ENCODE measurements around the gene HHATL. TPM values are rescaled to one million over a fixed set of nuclear protein-coding genes. Genes with fewer than 3 reads are reported as not detected.

Gene HHATL
- total RNA-seq, 1 donor from 2014 or later: not detected

GRCh38 chr3:42655331-42655888, 47.2 kb downstream of the HHATL start:
- DNase-seq (ENCODE audit: low read depth) (no peak), FAIRE-seq (peak; percentile 47)
- peaks cover 10% of the 10 kb centered on the region for H3K36me3 ChIP-seq (ENCODE audit: control insufficient read depth, insufficient read depth, low read length)
- peak overlapping the region; percentile 75 for H3K4me3 ChIP-seq (ENCODE audit: low read depth, low read length)
- TF ChIP-seq CTCF (IDR thresholded peaks at IDR 0.05; ENCODE audit: insufficient read depth, low read length, severe bottlenecking): no peak
- no peaks in the 10 kb centered on the region for H3K27me3 ChIP-seq (ENCODE audit: control insufficient read depth, insufficient read depth, low read length)

GRCh38 chr3:42654331-42655201, 48.0 kb downstream of the HHATL start:
- peak overlapping the region; percentile 75 for H3K4me3 ChIP-seq (ENCODE audit: low read depth, low read length)
- DNase-seq (ENCODE audit: low read depth) (no peak), FAIRE-seq (no peak)
- H3K27me3 ChIP-seq (ENCODE audit: control insufficient read depth, insufficient read depth, low read length): no peaks in the 10 kb centered on the region
- TF ChIP-seq CTCF (IDR thresholded peaks at IDR 0.05; ENCODE audit: insufficient read depth, low read length, severe bottlenecking): no peak
- H3K36me3 ChIP-seq (ENCODE audit: control insufficient read depth, insufficient read depth, low read length): peaks cover 8% of the 10 kb centered on the region

GRCh38 chr3:42653560-42654330, 48.9 kb downstream of the HHATL start, which contains the start of gene ZBTB47:
Gene ZBTB47 (plus strand): TSS chr3:42653697. CDS start chr3:42658356, 4,659 bp downstream.
- H3K36me3 ChIP-seq (ENCODE audit: control insufficient read depth, insufficient read depth, low read length): peaks cover 7% of the 10 kb centered on the region
- H3K4me3 ChIP-seq (ENCODE audit: low read depth, low read length): peak within 1 kb of the TSS; percentile 75
- TF ChIP-seq CTCF (IDR thresholded peaks at IDR 0.05; ENCODE audit: insufficient read depth, low read length, severe bottlenecking): no peak
- FAIRE-seq: no peak
- no peaks in the 10 kb centered on the region for H3K27me3 ChIP-seq (ENCODE audit: control insufficient read depth, insufficient read depth, low read length)
- no peak for DNase-seq (ENCODE audit: low read depth)

- no peak for TF ChIP-seq CTCF (IDR thresholded peaks at IDR 0.05; ENCODE audit: insufficient read depth, low read length, severe bottlenecking)
- peak overlapping the region; percentile 75 for H3K4me3 ChIP-seq (ENCODE audit: low read depth, low read length)
- H3K36me3 ChIP-seq (ENCODE audit: control insufficient read depth, insufficient read depth, low read length): peaks cover 2% of the 10 kb centered on the region
- DNase-seq (ENCODE audit: low read depth): no peak
- FAIRE-seq: no peak
- no peaks in the 10 kb centered on the region for H3K27me3 ChIP-seq (ENCODE audit: control insufficient read depth, insufficient read depth, low read length)
Observed at GRCh38 chr3:42653303-42653559, 49.4 kb downstream of the HHATL start.

GRCh38 chr3:42652611-42653302, 49.8 kb downstream of the HHATL start:
- DNase-seq (ENCODE audit: low read depth): peak; percentile 82
- no peaks in the 10 kb centered on the region for H3K27me3 ChIP-seq (ENCODE audit: control insufficient read depth, insufficient read depth, low read length)
- no peak for FAIRE-seq
- peaks cover 2% of the 10 kb centered on the region for H3K36me3 ChIP-seq (ENCODE audit: control insufficient read depth, insufficient read depth, low read length)
- TF ChIP-seq CTCF (IDR thresholded peaks at IDR 0.05; ENCODE audit: insufficient read depth, low read length, severe bottlenecking): no peak
- peak overlapping the region; percentile 75 for H3K4me3 ChIP-seq (ENCODE audit: low read depth, low read length)
